Prostate gland (tissue), 2 donors: ENCODE results near the gene GDF3.

Source experiments
- POLR2A ChIP-seq: fragments of 450-650 bp; IDR thresholded peaks from one replicate; pipeline ENCODE4 v1.6.1; 2016; ENCODE audit warnings: antibody characterized with exemption, mild to moderate bottlenecking
- POLR2AphosphoS5 ChIP-seq: sonication (generic); formaldehyde crosslinking; IDR thresholded peaks from one replicate; pipeline ENCODE4 v1.6.1; 2017; ENCODE audit warnings: antibody characterized with exemption
- TF ChIP-seq, protein P1 (sequence below), 4 experiments: fragments of 200-600 bp in 2 of 4; fragments of 450-650 bp in 2 of 4; sonication (generic) in 2 of 4; IDR thresholded peaks; 1 replicate in 3 of 4; 2 replicates in 1 of 4; pipeline ENCODE4 v1.5.1; 2016 to 2019; ENCODE audit warnings: antibody characterized with exemption in 4 of 4, mild to moderate bottlenecking in 2 of 4, moderate library complexity in 2 of 4

DNA sequence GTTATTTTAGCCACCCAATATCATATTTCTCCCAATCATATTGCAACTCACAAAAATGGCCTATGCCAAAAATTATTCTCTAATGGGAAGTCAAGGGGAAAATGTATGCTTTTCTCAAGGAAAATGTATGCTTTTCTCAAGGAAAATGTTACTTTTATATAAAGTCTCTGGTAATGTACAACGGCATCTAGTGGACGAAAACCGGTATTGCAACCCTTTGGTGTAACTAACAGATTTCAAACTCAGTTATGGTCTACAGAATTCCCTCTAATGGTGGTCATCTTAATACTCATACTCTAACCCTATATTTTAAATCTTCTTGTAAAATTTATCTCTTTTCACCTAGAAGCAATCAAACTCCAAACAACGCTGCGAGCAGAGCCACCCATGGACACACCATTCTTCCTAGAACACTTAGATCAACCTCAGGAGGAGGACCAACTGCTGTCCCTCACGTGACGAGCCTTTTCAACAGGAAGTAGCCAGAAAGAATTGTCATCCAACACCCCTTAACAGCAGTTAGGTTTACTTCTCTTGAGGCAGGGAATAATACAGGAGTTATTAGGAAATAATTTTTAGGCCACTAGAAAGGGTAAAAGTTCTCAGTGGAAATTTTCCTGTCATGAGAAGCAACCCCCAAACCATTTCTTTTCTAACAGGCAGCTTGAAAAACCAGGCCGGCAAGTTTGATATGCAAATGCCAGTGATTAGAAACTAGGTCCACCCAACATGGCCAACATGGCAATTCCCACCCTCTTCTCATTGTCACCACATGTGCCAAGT lies 50.0 kb downstream of the GDF3 start:
- TF ChIP-seq, protein P1, sequence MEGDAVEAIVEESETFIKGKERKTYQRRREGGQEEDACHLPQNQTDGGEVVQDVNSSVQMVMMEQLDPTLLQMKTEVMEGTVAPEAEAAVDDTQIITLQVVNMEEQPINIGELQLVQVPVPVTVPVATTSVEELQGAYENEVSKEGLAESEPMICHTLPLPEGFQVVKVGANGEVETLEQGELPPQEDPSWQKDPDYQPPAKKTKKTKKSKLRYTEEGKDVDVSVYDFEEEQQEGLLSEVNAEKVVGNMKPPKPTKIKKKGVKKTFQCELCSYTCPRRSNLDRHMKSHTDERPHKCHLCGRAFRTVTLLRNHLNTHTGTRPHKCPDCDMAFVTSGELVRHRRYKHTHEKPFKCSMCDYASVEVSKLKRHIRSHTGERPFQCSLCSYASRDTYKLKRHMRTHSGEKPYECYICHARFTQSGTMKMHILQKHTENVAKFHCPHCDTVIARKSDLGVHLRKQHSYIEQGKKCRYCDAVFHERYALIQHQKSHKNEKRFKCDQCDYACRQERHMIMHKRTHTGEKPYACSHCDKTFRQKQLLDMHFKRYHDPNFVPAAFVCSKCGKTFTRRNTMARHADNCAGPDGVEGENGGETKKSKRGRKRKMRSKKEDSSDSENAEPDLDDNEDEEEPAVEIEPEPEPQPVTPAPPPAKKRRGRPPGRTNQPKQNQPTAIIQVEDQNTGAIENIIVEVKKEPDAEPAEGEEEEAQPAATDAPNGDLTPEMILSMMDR (IDR thresholded peaks at IDR 0.05) = peak; percentile 59 to 70 (median 62)
- TF ChIP-seq POLR2A (no peak), POLR2AphosphoS5 (no peak)
